ENCODE data around the gene MEGF10.
"Not testable (repeated sequence)": the region's sequence is repeated elsewhere in the genome, so short reads cannot be mapped to it uniquely, and the experiment has no call there.

The MEGF10 gene

DNA sequence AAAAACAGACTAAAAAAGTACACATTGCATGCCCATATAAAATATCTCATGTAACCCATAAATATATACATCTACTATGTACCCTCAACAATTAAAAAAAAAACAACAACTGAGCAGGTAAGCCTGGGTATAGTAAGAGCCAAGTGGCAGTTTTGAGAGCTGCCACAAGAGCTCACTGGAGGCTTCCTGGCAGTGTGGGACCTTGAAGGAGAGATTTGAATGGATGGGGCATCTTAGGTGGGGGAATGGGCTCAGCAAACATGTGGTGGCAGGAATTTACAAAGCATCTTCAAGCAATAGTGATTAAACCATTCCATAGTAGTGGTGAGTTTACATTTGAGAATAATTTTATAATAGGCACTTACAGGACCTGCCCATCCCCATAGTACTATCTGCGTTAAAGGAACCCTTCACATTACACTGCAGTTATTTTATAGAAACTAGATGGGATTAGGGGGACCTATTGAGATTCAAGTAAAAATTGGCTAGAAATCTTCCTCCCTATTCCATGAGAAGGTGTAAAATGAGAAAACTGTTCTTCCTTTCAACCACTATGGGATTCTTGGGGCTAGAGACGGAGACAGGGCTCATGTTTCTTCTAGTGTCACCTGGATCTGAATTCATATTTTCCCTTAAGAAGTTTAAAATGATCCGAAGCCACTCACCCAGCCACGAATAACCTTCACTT is 6.9 kb downstream of the MEGF10 start:
- no peak overlapping the region for H3K9ac ChIP-seq

GRCh38 chr5:127298036-127298429 is 7.4 kb downstream of the MEGF10 start:
- no peak for TF ChIP-seq Cebpa-rat (IDR thresholded peaks at IDR 0.05)
- Histone ChIP-seq H3K4me3 (no peak overlapping the region), H3K4me1 (no peaks in the 10 kb centered on the region), H3K27ac (no peak overlapping the region), H3K27me3 (no peaks in the 10 kb centered on the region), H3K4me2 (no peak overlapping the region), H4K20me1 (no peaks in the 10 kb centered on the region), H3K9me3 (replicated peaks in 1 of 11) (no peaks in the 10 kb centered on the region), H3K36me3 (no peaks in the 10 kb centered on the region), H3K9ac (no peak overlapping the region)

More for the DNA sequence above, 6.9 kb downstream of the MEGF10 start:
- Histone ChIP-seq H4K20me1 (no peaks in the 10 kb centered on the region), H3K27ac (no peak overlapping the region), H3K36me3 (no peaks in the 10 kb centered on the region), H3K4me3 (no peak overlapping the region), H3K27me3 (no peaks in the 10 kb centered on the region), H3K4me2 (no peak overlapping the region), H3K4me1 (no peaks in the 10 kb centered on the region), H3K9me3 (replicated peaks in 1 of 11) (no peaks in the 10 kb centered on the region)
- no peak for TF ChIP-seq Cebpa-rat (IDR thresholded peaks at IDR 0.05)

GRCh38 chr5:127298656-127299055 is 8.1 kb downstream of the MEGF10 start:
- H3K9ac ChIP-seq: no peak overlapping the region
- no peak overlapping the region for H3K4me2 ChIP-seq
- no peak for TF ChIP-seq Cebpa-rat (IDR thresholded peaks at IDR 0.05)
- no peaks in the 10 kb centered on the region for H3K4me1 ChIP-seq
- H4K20me1 ChIP-seq: no peaks in the 10 kb centered on the region
- no peak overlapping the region for H3K4me3 ChIP-seq
- H3K27me3 ChIP-seq: no peaks in the 10 kb centered on the region
- H3K36me3 ChIP-seq: no peaks in the 10 kb centered on the region
- no peak overlapping the region for H3K27ac ChIP-seq
- no peaks in the 10 kb centered on the region for H3K9me3 ChIP-seq (replicated peaks in 1 of 11)

GRCh38 chr5:127299678-127300077 is 9.1 kb downstream of the MEGF10 start:
- H3K4me1 ChIP-seq: no peaks in the 10 kb centered on the region
- H3K4me2 ChIP-seq: no peak overlapping the region
- H3K9me3 ChIP-seq (replicated peaks in 1 of 11): no peaks in the 10 kb centered on the region
- no peak overlapping the region for H3K27ac ChIP-seq
- no peak for TF ChIP-seq Cebpa-rat (IDR thresholded peaks at IDR 0.05)
- no peaks in the 10 kb centered on the region for H3K27me3 ChIP-seq
- no peak overlapping the region for H3K9ac ChIP-seq
- H4K20me1 ChIP-seq: no peaks in the 10 kb centered on the region
- no peak overlapping the region for H3K4me3 ChIP-seq
- H3K36me3 ChIP-seq: no peaks in the 10 kb centered on the region

- H3K4me1 ChIP-seq: no peaks in the 10 kb centered on the region
- H4K20me1 ChIP-seq: no peaks in the 10 kb centered on the region
- no peaks in the 10 kb centered on the region for H3K36me3 ChIP-seq
- no peaks in the 10 kb centered on the region for H3K9me3 ChIP-seq (replicated peaks in 1 of 11)
- no peaks in the 10 kb centered on the region for H3K27me3 ChIP-seq
- no peak overlapping the region for H3K4me2 ChIP-seq
- H3K27ac ChIP-seq: no peak overlapping the region
- H3K4me3 ChIP-seq: no peak overlapping the region
- no peak for TF ChIP-seq Cebpa-rat (IDR thresholded peaks at IDR 0.05)
- H3K9ac ChIP-seq: no peak overlapping the region
Measured at GRCh38 chr5:127302509-127302908, 11.9 kb downstream of the MEGF10 start.

GRCh38 chr5:127303404-127303803 is 12.8 kb downstream of the MEGF10 start:
- H3K9me3 ChIP-seq (replicated peaks in 1 of 11): no peaks in the 10 kb centered on the region
- H3K4me1 ChIP-seq: no peaks in the 10 kb centered on the region
- H3K4me3 ChIP-seq: no peak overlapping the region
- no peak overlapping the region for H3K27ac ChIP-seq
- H3K27me3 ChIP-seq: no peaks in the 10 kb centered on the region
- no peak for TF ChIP-seq Cebpa-rat (IDR thresholded peaks at IDR 0.05)
- H3K36me3 ChIP-seq: no peaks in the 10 kb centered on the region
- no peaks in the 10 kb centered on the region for H4K20me1 ChIP-seq
- no peak overlapping the region for H3K4me2 ChIP-seq
- no peak overlapping the region for H3K9ac ChIP-seq

GRCh38 chr5:127305493-127305892 is 14.9 kb downstream of the MEGF10 start:
- Histone ChIP-seq H3K4me1 (no peaks in the 10 kb centered on the region), H3K27ac (no peak overlapping the region), H3K9ac (no peak overlapping the region), H3K4me3 (no peak overlapping the region), H3K36me3 (no peaks in the 10 kb centered on the region), H3K27me3 (no peaks in the 10 kb centered on the region), H3K9me3 (replicated peaks in 1 of 11) (peaks cover 0 to 5% (median 0%) of the 10 kb centered on the region in 11 experiments; a peak in 2 of 22 replicates), H4K20me1 (no peaks in the 10 kb centered on the region), H3K4me2 (no peak overlapping the region)
- TF ChIP-seq Cebpa-rat (IDR thresholded peaks at IDR 0.05): no peak

- no peaks in the 10 kb centered on the region for H3K27me3 ChIP-seq
- no peak overlapping the region for H3K9ac ChIP-seq
- H3K4me1 ChIP-seq: no peaks in the 10 kb centered on the region
- H3K4me3 ChIP-seq: no peak overlapping the region
- no peak overlapping the region for H3K27ac ChIP-seq
- peaks cover 0 to 5% (median 0%) of the 10 kb centered on the region in 11 experiments; a peak in 2 of 22 replicates for H3K9me3 ChIP-seq (replicated peaks in 1 of 11)
- H3K4me2 ChIP-seq: no peak overlapping the region
- H4K20me1 ChIP-seq: no peaks in the 10 kb centered on the region
- no peak for TF ChIP-seq Cebpa-rat (IDR thresholded peaks at IDR 0.05)
- no peaks in the 10 kb centered on the region for H3K36me3 ChIP-seq
Measured at GRCh38 chr5:127306036-127306435, 15.4 kb downstream of the MEGF10 start.

DNA sequence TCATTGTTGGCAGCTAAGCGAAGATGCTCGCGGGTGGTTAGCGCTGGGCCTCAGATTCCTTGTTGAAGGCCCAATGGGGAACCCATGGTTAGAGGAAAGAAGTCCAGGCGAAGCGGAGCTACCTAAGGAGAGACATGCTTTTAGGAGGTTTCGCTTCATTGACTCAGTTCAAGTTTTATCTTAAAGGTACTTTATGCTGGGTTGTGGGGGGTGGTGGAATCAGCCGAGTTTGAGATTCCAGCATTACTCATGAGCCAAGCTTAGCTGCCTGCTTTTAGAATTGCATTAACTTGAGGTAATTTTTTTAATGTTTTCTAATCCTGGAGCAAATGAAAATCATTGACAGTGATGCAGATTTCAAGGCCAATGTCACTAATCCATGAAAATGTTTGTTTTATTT is 16.1 kb downstream of the MEGF10 start:
- Histone ChIP-seq H3K36me3 (no peaks in the 10 kb centered on the region), H3K27me3 (no peaks in the 10 kb centered on the region), H3K4me1 (peaks cover 0 to 1% (median under 1%) of the 10 kb centered on the region in 10 experiments; a peak in 3 of 20 replicates), H3K9ac (no peak overlapping the region), H3K4me3 (no peak overlapping the region), H4K20me1 (no peaks in the 10 kb centered on the region), H3K4me2 (no peak overlapping the region), H3K9me3 (replicated peaks in 1 of 11) (peaks cover 0 to 5% (median 0%) of the 10 kb centered on the region in 11 experiments; a peak in 2 of 22 replicates), H3K27ac (no peak overlapping the region)
- no peak for TF ChIP-seq Cebpa-rat (IDR thresholded peaks at IDR 0.05)

GRCh38 chr5:127307868-127308267 is 17.3 kb downstream of the MEGF10 start:
- Histone ChIP-seq H4K20me1 (no peaks in the 10 kb centered on the region), H3K4me2 (no peak overlapping the region), H3K36me3 (no peaks in the 10 kb centered on the region), H3K9me3 (replicated peaks in 1 of 11) (peaks cover 0 to 5% (median 0%) of the 10 kb centered on the region in 11 experiments; a peak in 2 of 22 replicates), H3K27ac (no peak overlapping the region), H3K27me3 (no peaks in the 10 kb centered on the region), H3K4me3 (no peak overlapping the region), H3K4me1 (peaks cover 0 to 7% (median 6%) of the 10 kb centered on the region in 10 experiments; a peak in 10 of 20 replicates), H3K9ac (no peak overlapping the region)
- TF ChIP-seq Cebpa-rat (IDR thresholded peaks at IDR 0.05): no peak

GRCh38 chr5:127308325-127308724 is 17.7 kb downstream of the MEGF10 start:
- not testable (repeated sequence) for H3K4me2 ChIP-seq; H3K27ac ChIP-seq; H3K4me1 ChIP-seq; H3K36me3 ChIP-seq; H3K9me3 ChIP-seq (replicated peaks in 1 of 11); H3K9ac ChIP-seq; H4K20me1 ChIP-seq; H3K27me3 ChIP-seq; H3K4me3 ChIP-seq
